Nephron progenitor cell (in vitro differentiated cells): ENCODE results near the gene TCF19.

Source experiments
- DNase-seq: peaks from one replicate; pipeline ENCODE4 v3.0.0; 2021
- H3K27ac Mint-ChIP-seq: 2 replicates; pipeline ENCODE4 v1.8.0; 2021; ENCODE audit warnings: mild to moderate bottlenecking, moderate library complexity, mixed read lengths
- H3K27me3 Mint-ChIP-seq: 2 replicates; pipeline ENCODE4 v1.8.0; 2021; ENCODE audit warnings: mild to moderate bottlenecking, low read depth, mixed read lengths; ENCODE audit not compliant: poor library complexity
- H3K36me3 Mint-ChIP-seq: 2 replicates; pipeline ENCODE4 v1.8.0; 2021; ENCODE audit warnings: low read depth, mixed read lengths
- H3K4me1 Mint-ChIP-seq: 2 replicates; pipeline ENCODE4 v1.8.0; 2021; ENCODE audit warnings: mixed read lengths
- H3K4me3 Mint-ChIP-seq: 2 replicates; pipeline ENCODE4 v1.8.0; 2021; ENCODE audit warnings: mild to moderate bottlenecking, moderate library complexity, mixed read lengths
- H3K9me3 Mint-ChIP-seq: 2 replicates; pipeline ENCODE4 v1.8.0; 2021; ENCODE audit warnings: mild to moderate bottlenecking, moderate library complexity, mixed read lengths
- CTCF ChIP-seq: fragments of 200-600 bp; sonication (generic); IDR thresholded peaks from 2 replicates; pipeline ENCODE4 v1.5.0; 2021; ENCODE audit warnings: antibody characterized with exemption

The TCF19 gene

GRCh38 chr6:31170600-31170881 lies 12.2 kb downstream of the TCF19 start, which contains the start of gene POU5F1:
Gene POU5F1, minus strand, starts transcription at chr6:31170682. Its CDS starts 62 bp downstream, at chr6:31170620.
- peaks cover 87% of the 10 kb centered on the region for H3K27me3 Mint-ChIP-seq
- no peak for DNase-seq
- no peak for TF ChIP-seq CTCF
- H3K27ac Mint-ChIP-seq, result no peak within 1 kb of the TSS
- H3K4me3 Mint-ChIP-seq, result no peak within 1 kb of the TSS
- H3K36me3 Mint-ChIP-seq, result no peaks in the 10 kb centered on the region
- peaks cover 3% of the 10 kb centered on the region for H3K9me3 Mint-ChIP-seq
- peaks cover 28% of the 10 kb centered on the region for H3K4me1 Mint-ChIP-seq

GRCh38 chr6:31170987-31171671 lies 12.7 kb downstream of the TCF19 start:
- Mint-ChIP-seq H3K36me3 (no peaks in the 10 kb centered on the region), H3K4me1 (peaks cover 28% of the 10 kb centered on the region), H3K27me3 (peaks cover 83% of the 10 kb centered on the region), H3K27ac (no peak overlapping the region), H3K4me3 (no peak overlapping the region), H3K9me3 (peaks cover 3% of the 10 kb centered on the region)
- no peak for TF ChIP-seq CTCF
- no peak for DNase-seq

GRCh38 chr6:31171931-31172905 lies 13.8 kb downstream of the TCF19 start:
- Mint-ChIP-seq H3K27me3 (peaks cover 73% of the 10 kb centered on the region), H3K4me1 (peaks cover 28% of the 10 kb centered on the region), H3K27ac (no peak overlapping the region), H3K36me3 (no peaks in the 10 kb centered on the region), H3K4me3 (no peak overlapping the region), H3K9me3 (peaks cover 3% of the 10 kb centered on the region)
- no peak for TF ChIP-seq CTCF
- no peak for DNase-seq

- peaks cover 3% of the 10 kb centered on the region for H3K9me3 Mint-ChIP-seq
- H3K27ac Mint-ChIP-seq, result no peak overlapping the region
- no peak for TF ChIP-seq CTCF
- no peaks in the 10 kb centered on the region for H3K36me3 Mint-ChIP-seq
- peaks cover 28% of the 10 kb centered on the region for H3K4me1 Mint-ChIP-seq
- DNase-seq, result peak; percentile 23
- no peak overlapping the region for H3K4me3 Mint-ChIP-seq
- H3K27me3 Mint-ChIP-seq, result peaks cover 65% of the 10 kb centered on the region
Measured at GRCh38 chr6:31172973-31173384, 14.6 kb downstream of the TCF19 start.

GRCh38 chr6:31173406-31173805 lies 15.0 kb downstream of the TCF19 start:
- no peak overlapping the region for H3K27ac Mint-ChIP-seq
- H3K4me1 Mint-ChIP-seq, result peaks cover 27% of the 10 kb centered on the region
- no peak for TF ChIP-seq CTCF
- H3K4me3 Mint-ChIP-seq, result no peak overlapping the region
- H3K36me3 Mint-ChIP-seq, result no peaks in the 10 kb centered on the region
- H3K27me3 Mint-ChIP-seq, result peaks cover 61% of the 10 kb centered on the region
- peaks cover 3% of the 10 kb centered on the region for H3K9me3 Mint-ChIP-seq
- DNase-seq, result no peak
